Tibial nerve (tissue), 4 donors: ENCODE measurements around the gene POMP. TPM values are rescaled to one million over a fixed set of nuclear protein-coding genes. Genes with fewer than 3 reads are reported as not detected.

Experiments
- DNase-seq, 2 donors: peaks; one replicate each; pipeline ENCODE4 v3.0.0-alpha.2; 2019; ENCODE audit warnings: low spot score in 2 of 2
- H3K27ac ChIP-seq, 4 donors: fragments of 200-600 bp; sonication (generic) in 3 of 4; one replicate each; pipeline ENCODE4 v1.5.1; 2017 to 2019; ENCODE audit warnings: mild to moderate bottlenecking in 1 of 4
- H3K27me3 ChIP-seq, 2 donors: fragments of 200-600 bp; sonication (generic) in 1 of 2; one replicate each; pipeline versions ENCODE4 v1.5.1 to v1.6.0; 2017 to 2019
- H3K36me3 ChIP-seq, 3 donors: fragments of 200-600 bp; sonication (generic); one replicate each; pipeline ENCODE4 v1.5.1; 2018 to 2019
- H3K4me1 ChIP-seq, 4 donors: fragments of 200-600 bp; sonication (generic) in 3 of 4; one replicate each; pipeline ENCODE4 v1.5.1; 2017 to 2019
- H3K4me3 ChIP-seq, 4 donors: fragments of 200-600 bp; sonication (generic) in 3 of 4; one replicate each; pipeline ENCODE4 v1.5.1; 2017 to 2019; ENCODE audit warnings: mild to moderate bottlenecking in 1 of 4, moderate library complexity in 1 of 4
- H3K9me3 ChIP-seq, 4 donors: fragments of 200-600 bp; sonication (generic) in 3 of 4; one replicate each; pipeline ENCODE4 v1.5.1; 2017 to 2019
- EP300 ChIP-seq, 2 donors: sonication (generic); formaldehyde crosslinking; IDR thresholded peaks; one replicate each; pipeline ENCODE4 v1.6.1; 2017; ENCODE audit warnings: antibody characterized with exemption in 2 of 2, mild to moderate bottlenecking in 1 of 2
- POLR2A ChIP-seq, 2 donors: fragments of 450-650 bp; IDR thresholded peaks; one replicate each; pipeline ENCODE4 v1.6.1; 2017; ENCODE audit warnings: antibody characterized with exemption in 2 of 2, mild to moderate bottlenecking in 2 of 2, moderate library complexity in 2 of 2
- WGBS, 2 donors: methylation state at CpG; one replicate each; pipeline ENCODE4 v1.1.5; 2018; 5-methylcytosine and 5-hydroxymethylcytosine counted together
- total RNA-seq, 4 donors: library from RNA; depleted of rRNA; stranded (reverse); fragments of >200 nt; gene quantifications; one replicate each; pipeline ENCODE4 v1.1.0, GENCODE V29; 2016
- TF ChIP-seq, protein P1 (sequence below), 5 experiments: fragments of 200-600 bp in 3 of 5; fragments of 450-650 bp in 2 of 5; sonication (generic) in 3 of 5; IDR thresholded peaks; one replicate each; pipeline ENCODE4 v1.5.1; 2016 to 2019; ENCODE audit warnings: antibody characterized with exemption in 5 of 5, mild to moderate bottlenecking in 3 of 5, moderate library complexity in 2 of 5

Gene POMP
- total RNA-seq, 4 donors from 2014 or later = 37.5 to 60.3 (median 52.0) TPM

DNA sequence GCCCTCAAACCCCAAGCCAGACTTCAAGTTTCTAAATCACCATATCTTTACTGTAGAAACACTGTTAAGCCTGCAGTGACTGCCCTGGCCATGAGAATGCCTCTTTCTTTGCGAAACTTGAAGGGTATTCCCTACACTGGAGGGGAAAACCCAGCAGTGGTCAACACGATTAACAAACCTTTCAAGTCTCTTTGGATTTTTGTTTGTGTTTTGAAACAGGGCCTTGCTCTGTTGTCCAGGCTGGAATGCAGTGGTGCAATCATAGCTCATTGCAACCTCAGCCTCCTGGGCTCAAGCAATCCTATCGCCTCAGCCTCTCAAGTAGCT, 17.4 kb upstream of the POMP start:
- 59 to 65% methylated on average over 3 of the region's 3 CpGs for WGBS, 2 donors
- Histone ChIP-seq H3K4me3 (no peak overlapping the region), H3K9me3 (no peaks in the 10 kb centered on the region), H3K27me3 (no peaks in the 10 kb centered on the region), H3K27ac (peak overlapping the region in 1 of 4 donors; percentile 21), H3K4me1 (peaks cover 0 to 7% (median 2%) of the 10 kb centered on the region in 4 donors), H3K36me3 (no peaks in the 10 kb centered on the region)
- no peak for DNase-seq
- TF ChIP-seq POLR2A (IDR thresholded peaks at IDR 0.05) (no peak), EP300 (IDR thresholded peaks at IDR 0.05) (no peak)
- TF ChIP-seq, protein P1, sequence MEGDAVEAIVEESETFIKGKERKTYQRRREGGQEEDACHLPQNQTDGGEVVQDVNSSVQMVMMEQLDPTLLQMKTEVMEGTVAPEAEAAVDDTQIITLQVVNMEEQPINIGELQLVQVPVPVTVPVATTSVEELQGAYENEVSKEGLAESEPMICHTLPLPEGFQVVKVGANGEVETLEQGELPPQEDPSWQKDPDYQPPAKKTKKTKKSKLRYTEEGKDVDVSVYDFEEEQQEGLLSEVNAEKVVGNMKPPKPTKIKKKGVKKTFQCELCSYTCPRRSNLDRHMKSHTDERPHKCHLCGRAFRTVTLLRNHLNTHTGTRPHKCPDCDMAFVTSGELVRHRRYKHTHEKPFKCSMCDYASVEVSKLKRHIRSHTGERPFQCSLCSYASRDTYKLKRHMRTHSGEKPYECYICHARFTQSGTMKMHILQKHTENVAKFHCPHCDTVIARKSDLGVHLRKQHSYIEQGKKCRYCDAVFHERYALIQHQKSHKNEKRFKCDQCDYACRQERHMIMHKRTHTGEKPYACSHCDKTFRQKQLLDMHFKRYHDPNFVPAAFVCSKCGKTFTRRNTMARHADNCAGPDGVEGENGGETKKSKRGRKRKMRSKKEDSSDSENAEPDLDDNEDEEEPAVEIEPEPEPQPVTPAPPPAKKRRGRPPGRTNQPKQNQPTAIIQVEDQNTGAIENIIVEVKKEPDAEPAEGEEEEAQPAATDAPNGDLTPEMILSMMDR (IDR thresholded peaks at IDR 0.05) = no peak

GRCh38 chr13:28650284-28650683, 8.6 kb upstream of the POMP start:
- WGBS, 2 donors = 94 to 96% methylated on average over 2 of the region's 2 CpGs

GRCh38 chr13:28651810-28652401, 7.0 kb upstream of the POMP start:
- Histone ChIP-seq H3K36me3 (peaks cover 0 to 4% (median 0%) of the 10 kb centered on the region in 3 donors), H3K4me1 (peaks cover 0 to 15% (median 2%) of the 10 kb centered on the region in 4 donors), H3K9me3 (no peaks in the 10 kb centered on the region), H3K27me3 (no peaks in the 10 kb centered on the region), H3K27ac (no peak overlapping the region), H3K4me3 (no peak overlapping the region)
- DNase-seq = no peak
- TF ChIP-seq, protein P1 (IDR thresholded peaks at IDR 0.05) = no peak
- no peak for TF ChIP-seq POLR2A (IDR thresholded peaks at IDR 0.05)
- no peak for TF ChIP-seq EP300 (IDR thresholded peaks at IDR 0.05)
- 68 to 74% methylated on average over 7 of the region's 7 CpGs for WGBS, 2 donors

More at GRCh38 chr13:28650284-28650683, 8.6 kb upstream of the POMP start:
- no peaks in the 10 kb centered on the region for H3K9me3 ChIP-seq
- no peaks in the 10 kb centered on the region for H3K27me3 ChIP-seq
- H3K4me3 ChIP-seq = no peak overlapping the region
- no peak overlapping the region for H3K27ac ChIP-seq
- peaks cover 0 to 3% (median 0%) of the 10 kb centered on the region in 4 donors for H3K4me1 ChIP-seq
- DNase-seq = no peak
- no peak for TF ChIP-seq EP300 (IDR thresholded peaks at IDR 0.05)
- TF ChIP-seq POLR2A (IDR thresholded peaks at IDR 0.05) = no peak
- TF ChIP-seq, protein P1 (IDR thresholded peaks at IDR 0.05) = no peak
- peaks cover 0 to 4% (median 0%) of the 10 kb centered on the region in 3 donors for H3K36me3 ChIP-seq

- no peak overlapping the region for H3K4me3 ChIP-seq
- TF ChIP-seq, protein P1 (IDR thresholded peaks at IDR 0.05) = no peak
- TF ChIP-seq POLR2A (IDR thresholded peaks at IDR 0.05) (no peak), EP300 (IDR thresholded peaks at IDR 0.05) (no peak)
- 30 to 42% methylated on average over 1 of the region's 1 CpG for WGBS, 2 donors
These were observed 5.8 kb upstream of the POMP start for GRCh38 chr13:28653111-28653510.

GRCh38 chr13:28654276-28654675, 4.7 kb upstream of the POMP start:
- no peak for DNase-seq
- TF ChIP-seq EP300 (IDR thresholded peaks at IDR 0.05) (no peak), POLR2A (IDR thresholded peaks at IDR 0.05) (no peak)
- TF ChIP-seq, protein P1 (IDR thresholded peaks at IDR 0.05) = no peak
- no peaks in the 10 kb centered on the region for H3K9me3 ChIP-seq
- H3K4me1 ChIP-seq = peaks cover 0 to 29% (median 11%) of the 10 kb centered on the region in 4 donors
- H3K27ac ChIP-seq = no peak overlapping the region
- WGBS, 2 donors = 95 to 96% methylated on average over 1 of the region's 1 CpG
- no peaks in the 10 kb centered on the region for H3K27me3 ChIP-seq
- peaks cover 0 to 4% (median 0%) of the 10 kb centered on the region in 3 donors for H3K36me3 ChIP-seq
- no peak overlapping the region for H3K4me3 ChIP-seq

More at GRCh38 chr13:28653111-28653510, 5.8 kb upstream of the POMP start:
- DNase-seq = no peak
- peaks cover 0 to 4% (median 0%) of the 10 kb centered on the region in 3 donors for H3K36me3 ChIP-seq
- H3K27ac ChIP-seq = no peak overlapping the region
- H3K27me3 ChIP-seq = no peaks in the 10 kb centered on the region
- no peaks in the 10 kb centered on the region for H3K9me3 ChIP-seq
- peaks cover 0 to 27% (median 11%) of the 10 kb centered on the region in 4 donors for H3K4me1 ChIP-seq
